Choroid plexus epithelial cell (primary cell): ENCODE results near the gene ANXA1.
A peak's percentile ranks its signal among the peaks of the same experiment; 100 is the strongest.

Experiments used
- DNase-seq: peaks from one replicate; pipeline ENCODE4 v3.0.0-alpha.2; 2010; ENCODE audit warnings: low read depth
- H3K4me3 ChIP-seq: 2 replicates; pipeline ENCODE4 v1.5.1; 2011; ENCODE audit warnings: low read depth, mild to moderate bottlenecking, control low read depth, low read length, moderate library complexity
- CTCF ChIP-seq: conservative IDR thresholded peaks from 2 replicates; pipeline ENCODE4 v1.5.1; 2011; ENCODE audit warnings: low read depth, mild to moderate bottlenecking, control low read depth, inconsistent platforms, low read length, moderate library complexity

The ANXA1 gene

GRCh38 chr9:73210886-73211666 lies 59.4 kb downstream of the ANXA1 start:
- TF ChIP-seq CTCF = no peak
- H3K4me3 ChIP-seq = no peak overlapping the region
- no peak for DNase-seq

GRCh38 chr9:73213300-73213699 lies 61.6 kb downstream of the ANXA1 start:
- H3K4me3 ChIP-seq = no peak overlapping the region
- no peak for DNase-seq
- no peak for TF ChIP-seq CTCF

- no peak for TF ChIP-seq CTCF
- DNase-seq = no peak
- no peak overlapping the region for H3K4me3 ChIP-seq
Measured at GRCh38 chr9:73215249-73215648, 63.6 kb downstream of the ANXA1 start.

- TF ChIP-seq CTCF = no peak
- H3K4me3 ChIP-seq = no peak overlapping the region
- DNase-seq = peak; percentile 18
Measured at GRCh38 chr9:73216100-73216499, 64.4 kb downstream of the ANXA1 start.
